Fibroblast of skin of scalp (primary cell): Measurements from ENCODE around the gene DOK5.
"Not testable (repeated sequence)": the region's sequence is repeated elsewhere in the genome, so short reads cannot be mapped to it uniquely, and the experiment has no call there.

Experiments used
- DNase-seq: peaks from one replicate; pipeline ENCODE4 v3.0.0-alpha.2; 2013

Gene DOK5

GRCh38 chr20:54472607-54473006 lies 2.8 kb upstream of the DOK5 start:
- DNase-seq: no peak

DNA sequence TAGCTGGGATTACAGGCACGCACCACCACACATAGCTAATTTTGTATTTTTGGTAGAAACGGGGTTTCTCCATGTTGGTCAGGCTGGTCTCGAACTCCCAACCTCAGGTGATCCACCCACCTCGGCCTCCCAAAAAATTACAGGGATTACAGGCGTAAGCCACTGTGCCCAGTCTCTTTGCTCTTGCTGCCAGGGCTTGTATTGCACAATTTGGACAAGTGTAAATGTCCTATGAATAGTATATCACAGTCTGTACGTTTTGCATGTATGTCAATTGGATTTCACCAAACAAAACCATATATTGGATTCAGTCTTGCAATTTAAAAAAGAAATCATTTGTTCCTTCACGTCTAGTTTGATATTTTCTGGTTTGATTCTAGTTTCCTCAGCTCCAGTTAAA lies 2.1 kb upstream of the DOK5 start:
- no peak for DNase-seq

DNA sequence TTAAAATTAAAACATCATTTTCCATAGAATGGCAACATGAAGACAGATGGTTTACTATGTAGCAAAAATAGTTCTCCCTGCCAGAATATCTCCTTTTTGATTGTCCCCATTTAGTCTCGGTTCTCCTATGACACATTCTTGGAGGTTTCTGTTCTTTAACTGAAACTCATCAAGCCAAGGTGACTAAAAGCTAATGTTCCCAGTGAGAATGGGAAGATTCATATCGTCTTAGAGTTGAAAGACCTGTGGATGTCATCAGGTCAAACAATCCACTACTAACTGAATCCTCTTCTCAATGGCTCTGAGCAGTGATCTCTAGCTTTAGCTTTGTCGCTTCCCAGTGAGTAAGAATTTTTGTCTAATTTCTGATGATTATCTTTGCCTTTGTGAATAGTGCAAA lies 1.3 kb upstream of the DOK5 start:
- DNase-seq: no peak

DNA sequence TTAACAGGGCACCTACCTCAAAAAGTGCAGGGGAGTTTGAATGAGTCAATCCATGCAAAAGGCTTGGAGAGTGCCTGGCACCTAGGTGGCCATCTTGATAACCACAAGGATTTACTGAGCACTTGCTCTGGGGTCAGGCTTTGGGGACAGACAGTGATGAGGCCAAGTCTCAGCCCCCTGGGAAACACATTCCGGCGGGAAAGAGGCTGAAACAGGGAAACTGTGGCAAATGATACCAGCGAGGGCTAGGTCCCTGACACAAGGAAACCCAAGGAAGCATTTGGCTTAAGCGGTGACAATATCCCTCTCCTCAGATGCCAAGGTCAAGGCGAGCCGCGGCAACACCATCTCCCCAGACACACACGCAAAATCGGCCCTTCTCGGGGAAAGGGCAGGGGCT lies 527 bp upstream of the DOK5 start:
- DNase-seq: no peak

DNA sequence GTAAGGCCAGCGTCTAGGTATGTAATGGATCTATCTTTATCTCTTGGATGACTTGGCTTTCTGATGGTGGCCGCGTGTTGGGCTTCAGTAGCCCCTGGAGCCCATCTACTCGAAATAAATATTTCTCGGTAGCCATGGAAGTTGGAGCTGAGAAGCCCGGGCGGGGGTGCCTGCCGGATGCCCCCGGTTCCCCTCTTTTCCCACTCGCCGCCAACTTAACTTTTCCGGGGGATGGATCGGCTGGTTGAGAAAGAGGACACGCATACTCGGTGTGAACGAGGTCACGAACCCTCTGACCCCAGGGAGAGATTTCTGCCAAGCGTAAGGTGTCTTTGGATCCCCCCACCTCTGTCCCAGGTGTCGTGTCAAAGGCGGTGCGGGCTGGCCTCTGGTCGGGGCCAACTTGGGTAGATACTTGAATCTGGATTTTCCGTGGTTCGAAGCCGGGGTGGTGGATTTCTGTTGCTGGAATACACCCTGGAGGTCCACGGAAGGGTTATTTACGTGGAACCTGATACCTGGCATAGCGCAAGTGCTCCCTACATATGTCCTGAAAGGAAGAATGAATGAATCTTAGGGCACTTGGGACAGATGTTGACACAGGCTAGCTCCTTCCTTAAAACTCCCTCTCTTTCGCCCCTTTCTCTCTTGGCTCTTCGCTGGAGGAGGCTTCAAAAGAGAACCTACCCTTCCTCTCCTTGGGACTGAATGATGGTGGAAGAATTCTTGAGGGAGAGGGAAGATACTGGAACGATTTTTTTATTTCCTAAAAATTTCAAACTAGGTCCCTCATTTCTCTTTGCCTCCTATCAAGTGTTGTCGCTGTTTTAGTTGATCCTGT lies 996 bp downstream of the DOK5 start:
- no peak for DNase-seq

GRCh38 chr20:54477191-54477955 lies 2.0 kb downstream of the DOK5 start:
- DNase-seq: peak; percentile 91

DNA sequence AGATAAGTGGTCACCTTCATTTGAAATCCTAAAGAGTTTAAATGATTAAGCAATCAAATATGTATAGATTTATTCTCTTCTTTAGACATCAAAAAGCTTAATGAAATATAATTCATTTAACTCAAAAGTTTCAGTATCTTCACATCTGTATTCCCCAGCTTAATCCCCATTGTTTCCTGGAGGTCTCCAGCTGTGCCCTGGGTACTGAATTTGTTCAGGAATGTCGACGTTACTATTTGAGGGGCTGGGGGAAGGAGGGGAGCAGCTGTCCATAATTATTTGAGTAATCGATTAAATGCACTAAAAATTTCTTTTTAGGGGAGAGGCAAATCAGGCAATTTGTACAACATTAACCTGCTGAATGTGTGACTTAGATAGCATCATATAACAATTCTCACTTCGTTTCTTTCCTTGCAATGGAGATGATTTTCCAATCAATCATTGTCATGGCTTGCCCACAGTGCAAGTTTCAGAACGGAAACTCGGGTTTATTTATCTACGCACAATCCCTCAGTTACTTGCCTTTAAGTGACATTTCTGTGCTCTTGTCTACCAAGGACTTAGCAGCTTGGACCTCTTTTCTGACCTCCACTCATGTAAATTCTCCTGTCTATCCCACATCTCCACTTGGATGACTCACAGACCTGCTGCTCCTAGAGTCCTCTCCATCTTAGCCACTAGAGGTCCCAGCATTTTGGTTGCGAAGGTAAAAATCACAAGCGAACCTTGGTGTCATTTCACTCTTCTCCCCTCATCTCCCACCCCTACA lies 3.9 kb downstream of the DOK5 start:
- peak; percentile 39 for DNase-seq

DNA sequence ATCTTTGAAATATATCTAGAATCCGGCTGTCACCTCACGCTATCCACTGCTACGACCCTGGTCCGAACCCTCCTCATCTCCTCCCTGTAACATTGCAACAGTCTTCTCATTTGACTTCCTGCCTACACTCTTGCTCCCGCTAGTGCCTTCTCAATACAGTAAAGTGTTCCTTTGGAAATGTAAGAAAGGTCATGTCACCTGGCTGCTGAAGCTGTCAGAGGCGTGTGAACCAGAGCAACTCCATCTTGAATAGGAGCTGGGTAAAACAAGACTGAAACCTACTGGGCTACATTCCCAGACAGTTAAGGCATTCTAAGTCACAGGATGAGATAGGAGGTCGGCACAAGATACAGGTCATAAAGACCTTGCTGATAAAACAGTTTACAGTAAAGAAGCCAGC lies 4.5 kb downstream of the DOK5 start:
- not testable (repeated sequence) for DNase-seq

DNA sequence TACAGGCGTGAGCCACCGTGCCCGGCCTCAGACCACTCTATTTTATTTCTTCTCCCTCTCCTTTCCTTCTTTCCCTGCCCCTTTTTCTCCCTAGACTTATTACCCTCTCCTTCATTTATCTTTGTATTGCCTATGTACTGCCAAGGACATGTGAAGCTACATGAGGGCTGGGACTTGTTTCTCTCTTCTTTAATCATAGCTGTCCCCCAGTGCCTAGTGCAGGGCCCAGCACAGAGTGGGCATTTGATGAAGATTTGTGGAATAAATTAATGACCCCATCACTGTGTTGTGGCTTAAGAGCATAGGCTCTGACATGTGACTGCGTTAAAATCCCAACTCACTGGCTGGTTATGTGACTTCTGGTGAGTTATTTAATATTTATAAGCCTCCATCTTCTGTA lies 6.0 kb downstream of the DOK5 start:
- no peak for DNase-seq

GRCh38 chr20:54485631-54486030 lies 10.2 kb downstream of the DOK5 start:
- peak; percentile 50 for DNase-seq

DNA sequence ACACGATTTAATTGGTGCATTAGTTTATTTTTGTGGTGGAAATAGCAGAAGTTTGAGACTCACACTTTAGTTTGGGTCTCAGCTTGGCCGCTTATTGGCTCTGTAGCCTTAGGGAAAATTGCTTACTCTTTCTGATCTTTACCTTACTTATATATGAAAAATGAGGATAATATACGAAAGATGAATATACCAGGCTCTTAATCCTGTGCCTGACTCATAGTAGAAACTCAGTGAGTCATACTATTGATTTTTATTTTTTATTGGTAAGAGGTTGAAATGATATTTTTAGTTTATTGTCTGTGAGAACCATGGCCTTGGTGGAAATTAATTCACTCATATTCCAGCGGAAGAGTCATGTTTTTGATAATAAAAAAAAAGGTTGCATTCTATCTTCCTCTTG lies 11.2 kb downstream of the DOK5 start:
- DNase-seq: no peak

DNA sequence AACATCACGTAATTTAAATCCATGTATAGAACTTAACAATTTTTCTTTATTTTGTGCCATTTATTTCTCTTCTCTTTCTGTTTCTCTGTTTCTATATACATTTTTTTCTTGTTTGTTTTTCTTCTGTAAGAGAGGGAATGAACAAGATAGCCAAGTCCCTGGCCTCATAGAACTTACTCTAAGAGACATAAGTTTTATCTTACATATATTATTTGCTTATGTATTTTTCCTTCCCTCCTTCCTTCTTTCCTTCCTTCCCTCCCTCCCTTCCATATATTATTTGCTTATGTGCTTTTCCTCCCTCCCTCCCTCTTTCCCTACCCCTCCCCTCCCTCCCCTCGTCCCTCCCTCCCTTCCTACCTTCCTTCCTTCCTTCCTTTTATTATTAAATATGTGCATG lies 13.0 kb downstream of the DOK5 start:
- DNase-seq: no peak

GRCh38 chr20:54491506-54491905 lies 16.1 kb downstream of the DOK5 start:
- no peak for DNase-seq

- DNase-seq: no peak
Measured at GRCh38 chr20:54494303-54495006, 19.1 kb downstream of the DOK5 start.

GRCh38 chr20:54497931-54498718 lies 22.7 kb downstream of the DOK5 start:
- DNase-seq: no peak

DNA sequence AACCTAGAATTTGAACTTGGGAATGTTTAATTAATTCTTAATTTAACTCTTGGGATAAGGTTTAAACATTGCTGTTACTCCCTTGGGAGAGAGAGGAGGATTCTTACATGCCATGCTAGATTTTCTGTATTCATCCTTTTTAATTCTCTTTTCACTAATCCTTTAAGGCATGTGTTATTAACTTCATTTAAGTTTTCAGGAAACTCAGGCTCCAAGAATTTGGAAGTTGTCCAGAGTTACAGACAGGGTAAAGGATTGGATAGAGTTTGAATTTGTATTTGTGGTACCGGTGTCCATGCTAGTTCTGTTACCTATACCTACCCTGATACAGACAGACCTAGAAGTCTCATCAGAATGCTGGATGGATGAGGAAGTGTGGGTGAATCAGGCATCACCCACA lies 23.7 kb downstream of the DOK5 start:
- peak; percentile 15 for DNase-seq

- peak; percentile 38 for DNase-seq
Measured at GRCh38 chr20:54502179-54502578, 26.8 kb downstream of the DOK5 start.

DNA sequence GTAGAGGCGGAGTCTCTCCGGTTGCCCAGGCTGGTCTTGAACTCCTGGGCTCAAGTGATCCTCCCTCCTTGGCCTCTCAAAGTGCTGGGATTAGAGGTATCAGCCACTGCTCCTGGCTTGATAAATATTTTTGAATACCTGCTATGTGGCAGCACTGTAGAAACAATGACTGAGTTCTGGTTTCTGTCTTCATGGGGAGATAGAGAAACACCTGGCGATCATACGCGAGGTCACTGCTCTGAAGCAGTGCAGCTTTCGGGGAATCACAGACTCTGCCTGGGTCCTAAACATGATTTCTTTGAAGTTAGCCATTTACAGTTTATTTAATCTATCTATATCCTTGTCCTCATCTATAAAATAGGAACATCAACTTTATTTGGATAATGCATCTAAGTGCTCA lies 31.2 kb downstream of the DOK5 start:
- no peak for DNase-seq

GRCh38 chr20:54510541-54511129 lies 35.2 kb downstream of the DOK5 start:
- peak; percentile 53 for DNase-seq

DNA sequence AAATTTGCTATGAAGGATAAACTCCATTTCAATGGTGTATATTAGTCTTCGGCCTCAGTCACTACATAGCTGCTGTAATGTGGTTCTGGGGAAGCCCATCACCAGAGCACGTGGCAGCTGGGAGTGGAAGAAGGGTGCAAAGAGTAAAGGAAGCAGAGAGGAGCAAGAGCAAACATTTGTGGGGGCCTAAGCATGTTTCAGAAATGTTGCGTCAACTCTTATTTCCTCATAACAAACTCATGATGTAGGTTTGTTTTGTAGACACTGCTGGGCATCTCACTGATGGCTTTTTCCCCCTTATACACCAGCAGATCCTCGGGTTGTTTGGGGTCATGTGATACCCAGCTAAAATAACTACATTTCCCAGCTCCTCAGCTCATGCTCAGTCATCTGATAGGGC lies 37.3 kb downstream of the DOK5 start:
- no peak for DNase-seq

- no peak for DNase-seq
Measured at GRCh38 chr20:54514028-54514607, 38.7 kb downstream of the DOK5 start.
